Natural killer cell (primary cell): ENCODE results near the gene ATP2A1. TPM values are rescaled to one million over a fixed set of nuclear protein-coding genes. Genes with fewer than 3 reads are reported as not detected.

Experiments
- ATAC-seq, 3 donors: fragments of 150-1000 bp in 2 of 3; fragments of 200-7000 bp in 1 of 3; cut with Tn5 transposase; 1 replicate in 1 of 3; 2 replicates in 2 of 3; pipeline ENCODE4 v1.10.0; 2021; ENCODE audit warnings: mild to moderate bottlenecking in 2 of 3, moderate library complexity in 2 of 3
- DNase-seq, 2 donors: peaks; one replicate each; pipeline versions ENCODE4 v3.0.0 to v3.0.0-alpha.2; 2013 to 2021; ENCODE audit warnings: mixed read lengths in 1 of 2
- H3K27ac ChIP-seq: one replicate; pipeline ENCODE4 v1.5.1; 2013; ENCODE audit warnings: mild to moderate bottlenecking, low read length
- H3K27me3 ChIP-seq: one replicate; pipeline ENCODE4 v1.6.1; 2013; ENCODE audit warnings: low read length; ENCODE audit not compliant: control insufficient read depth, insufficient read depth
- H3K36me3 ChIP-seq: one replicate; pipeline ENCODE4 v1.6.1; 2013; ENCODE audit warnings: low read length; ENCODE audit not compliant: control insufficient read depth, insufficient read depth
- H3K4me1 ChIP-seq: one replicate; pipeline ENCODE4 v1.6.1; 2013; ENCODE audit warnings: low read length; ENCODE audit not compliant: control insufficient read depth, insufficient read depth
- H3K4me3 ChIP-seq: one replicate; pipeline ENCODE4 v1.5.1; 2013; ENCODE audit warnings: low read length
- H3K9me3 ChIP-seq: one replicate; pipeline ENCODE4 v1.6.1; 2013; ENCODE audit warnings: low read length; ENCODE audit not compliant: control insufficient read depth, insufficient read depth
- H3K27ac Mint-ChIP-seq, 2 donors: one replicate each; pipeline ENCODE4 v1.8.0; 2022; ENCODE audit warnings: mild to moderate bottlenecking in 2 of 2, mixed read lengths in 2 of 2, moderate library complexity in 1 of 2
- H3K27me3 Mint-ChIP-seq, 2 donors: one replicate each; pipeline ENCODE4 v1.8.0; 2022; ENCODE audit warnings: low read depth in 2 of 2, mixed read lengths in 2 of 2
- H3K36me3 Mint-ChIP-seq: one replicate; pipeline ENCODE4 v1.8.0; 2022; ENCODE audit warnings: mixed read lengths
- H3K4me1 Mint-ChIP-seq, 2 donors: one replicate each; pipeline ENCODE4 v1.8.0; 2022; ENCODE audit warnings: mixed read lengths in 2 of 2
- H3K4me3 Mint-ChIP-seq: one replicate; pipeline ENCODE4 v1.8.0; 2022; ENCODE audit warnings: mild to moderate bottlenecking, moderate library complexity, mixed read lengths
- H3K9me3 Mint-ChIP-seq, 2 donors: one replicate each; pipeline ENCODE4 v1.8.0; 2022; ENCODE audit warnings: mixed read lengths in 2 of 2
- CTCF ChIP-seq: fragments of 200-600 bp; IDR thresholded peaks from one replicate; pipeline ENCODE4 v1.8.0; 2022; ENCODE audit warnings: antibody characterized with exemption
- whole genome bisulfite sequencing: methylation state at CpG from one replicate; pipeline ENCODE4 v1.1.7; 2013; ENCODE audit warnings: missing lambda C conversion rate; ENCODE audit not compliant: insufficient coverage; 5-methylcytosine and 5-hydroxymethylcytosine counted together
- intact Hi-C: fragments of 100-400 bp; cut with micrococcal nuclease; formaldehyde crosslinking; loops from one replicate; pipeline ENCODE4 v1.14.2; 2022
- total RNA-seq, 4 donors: library from RNA; stranded (reverse); fragments of 120-200 nt in 1 of 4; gene quantifications; one replicate each; pipeline versions ENCODE4 v1.2.3 to v1.2.4, GENCODE V29; 2013 to 2022

The ATP2A1 gene
- total RNA-seq, 3 donors from 2014 or later (not counting 1 experiment from before 2014, with no cell fraction given): 0.75 to 2.5 (median 1.3) TPM

- H3K4me3 ChIP-seq: no peak overlapping the region
Observed at GRCh38 chr16:28876973-28877654, 1.2 kb upstream of the ATP2A1 start.

GRCh38 chr16:28877655-28878000 lies 660 bp upstream of the ATP2A1 start:
- H3K27ac Mint-ChIP-seq: peak overlapping the region in 1 of 2 donors; percentile 61

More at GRCh38 chr16:28876973-28877654, 1.2 kb upstream of the ATP2A1 start:
- WGBS: 32% methylated on average over 12 of the region's 12 CpGs
- Mint-ChIP-seq H3K27me3 (peaks cover 0 to 6% of the 10 kb centered on the region in 2 donors), H3K9me3 (no peaks in the 10 kb centered on the region), H3K27ac (peak overlapping the region in 1 of 2 donors; percentile 61), H3K4me1 (peaks cover 10 to 27% of the 10 kb centered on the region in 2 donors), H3K36me3 (no peaks in the 10 kb centered on the region), H3K4me3 (peak overlapping the region; percentile 9)
- H3K36me3 ChIP-seq: peaks cover 11% of the 10 kb centered on the region
- H3K27me3 ChIP-seq: no peaks in the 10 kb centered on the region
- ATAC-seq (no peak), DNase-seq (no peak)
- no peaks in the 10 kb centered on the region for H3K9me3 ChIP-seq
- TF ChIP-seq CTCF: no peak
- intact Hi-C loops: no loop called here
- H3K4me1 ChIP-seq: peaks cover 23% of the 10 kb centered on the region
- H3K27ac ChIP-seq: no peak overlapping the region

GRCh38 chr16:28879261-28879840 lies 1.1 kb downstream of the ATP2A1 start:
- Mint-ChIP-seq H3K4me1 (peaks cover 10 to 27% of the 10 kb centered on the region in 2 donors), H3K4me3 (peak overlapping the region; percentile 68), H3K27ac (peak overlapping the region in 1 of 2 donors; percentile 58), H3K9me3 (no peaks in the 10 kb centered on the region), H3K27me3 (peaks cover 0 to 6% of the 10 kb centered on the region in 2 donors), H3K36me3 (no peaks in the 10 kb centered on the region)
- no peak for TF ChIP-seq CTCF
- Histone ChIP-seq H3K27me3 (no peaks in the 10 kb centered on the region), H3K36me3 (peaks cover 2% of the 10 kb centered on the region), H3K27ac (peak overlapping the region; percentile 46), H3K4me1 (peaks cover 23% of the 10 kb centered on the region), H3K4me3 (peak overlapping the region; percentile 91), H3K9me3 (no peaks in the 10 kb centered on the region)
- 3% methylated on average over 26 of the region's 27 CpGs for WGBS
- DNase-seq (no peak), ATAC-seq (peak; percentile 41 to 48 (median 45))
- intact Hi-C loops: no loop called here

More at GRCh38 chr16:28877655-28878000, 660 bp upstream of the ATP2A1 start:
- Mint-ChIP-seq H3K4me3 (peak overlapping the region; percentile 35), H3K4me1 (peaks cover 10 to 27% of the 10 kb centered on the region in 2 donors), H3K27me3 (peaks cover 0 to 6% of the 10 kb centered on the region in 2 donors), H3K36me3 (no peaks in the 10 kb centered on the region), H3K9me3 (no peaks in the 10 kb centered on the region)
- H3K36me3 ChIP-seq: peaks cover 6% of the 10 kb centered on the region
- ATAC-seq (no peak), DNase-seq (no peak)
- intact Hi-C loops: no loop called here
- H3K4me1 ChIP-seq: peaks cover 23% of the 10 kb centered on the region
- 75% methylated on average over 2 of the region's 2 CpGs for WGBS
- H3K4me3 ChIP-seq: no peak overlapping the region
- H3K9me3 ChIP-seq: no peaks in the 10 kb centered on the region
- H3K27ac ChIP-seq: no peak overlapping the region
- TF ChIP-seq CTCF: no peak
- no peaks in the 10 kb centered on the region for H3K27me3 ChIP-seq
